Mesodermal cell (in vitro differentiated cells): Measurements from ENCODE around the gene DPM3.
A peak's percentile ranks its signal among the peaks of the same experiment; 100 is the strongest.
"Not testable (repeated sequence)": the region's sequence is repeated elsewhere in the genome, so short reads cannot be mapped to it uniquely, and the experiment has no call there.

ENCODE experiments used
- H3K27ac ChIP-seq: 2 replicates; pipeline ENCODE4 v1.7.0; 2013; ENCODE audit warnings: mild to moderate bottlenecking, low read depth, low read length, moderate library complexity; ENCODE audit not compliant: severe bottlenecking
- H3K36me3 ChIP-seq: 2 replicates; pipeline ENCODE4 v1.7.1; 2013; ENCODE audit warnings: mild to moderate bottlenecking, low read length, moderate library complexity; ENCODE audit not compliant: control insufficient read depth, insufficient read depth
- H3K4me1 ChIP-seq: one replicate; pipeline ENCODE4 v1.7.1; 2013; ENCODE audit warnings: mild to moderate bottlenecking, low read length; ENCODE audit not compliant: insufficient read depth, control insufficient read depth, poor library complexity, severe bottlenecking
- H3K4me3 ChIP-seq: 2 replicates; pipeline ENCODE4 v1.7.0; 2013; ENCODE audit warnings: low read length, control low read depth, mild to moderate bottlenecking; ENCODE audit not compliant: insufficient read depth, poor library complexity, severe bottlenecking; ENCODE audit errors: extremely low read depth
- H3K9me3 ChIP-seq: 2 replicates; pipeline ENCODE4 v1.7.1; 2013; ENCODE audit warnings: mild to moderate bottlenecking, low read length, moderate library complexity; ENCODE audit not compliant: control insufficient read depth
- WGBS, 2 experiments: methylation state at CpG; one replicate each; pipeline ENCODE4 v1.1.5; 2013; ENCODE audit warnings: missing lambda C conversion rate in 2 of 2; ENCODE audit not compliant: insufficient coverage in 2 of 2; 5-methylcytosine and 5-hydroxymethylcytosine counted together

DPM3 gene

GRCh38 chr1:155174324-155175280 is 34.3 kb upstream of the DPM3 start:
- no peak overlapping the region for H3K27ac ChIP-seq
- 8 to 11% methylated on average over 18 to 19 of the region's 35 CpGs for WGBS, 2 experiments
- H3K4me1 ChIP-seq: peaks cover 7% of the 10 kb centered on the region

GRCh38 chr1:155173478-155174323 is 33.4 kb upstream of the DPM3 start, which contains the start of gene TRIM46:
Gene TRIM46, plus strand, starts transcription at chr1:155173849. Its CDS starts 118 bp downstream, at chr1:155173967.
- Histone ChIP-seq H3K36me3 (peaks cover 53% of the 10 kb centered on the region), H3K4me1 (peaks cover 7% of the 10 kb centered on the region), H3K9me3 (no peaks in the 10 kb centered on the region), H3K4me3 (peak within 1 kb of the TSS; percentile 90), H3K27ac (peak within 1 kb of the TSS; percentile 93)
- WGBS, 2 experiments: 1 to 2% methylated on average over 14 to 20 of the region's 38 CpGs

More at GRCh38 chr1:155174324-155175280, 34.3 kb upstream of the DPM3 start:
- no peaks in the 10 kb centered on the region for H3K9me3 ChIP-seq
- peaks cover 53% of the 10 kb centered on the region for H3K36me3 ChIP-seq
- peak overlapping the region; percentile 90 for H3K4me3 ChIP-seq

DNA sequence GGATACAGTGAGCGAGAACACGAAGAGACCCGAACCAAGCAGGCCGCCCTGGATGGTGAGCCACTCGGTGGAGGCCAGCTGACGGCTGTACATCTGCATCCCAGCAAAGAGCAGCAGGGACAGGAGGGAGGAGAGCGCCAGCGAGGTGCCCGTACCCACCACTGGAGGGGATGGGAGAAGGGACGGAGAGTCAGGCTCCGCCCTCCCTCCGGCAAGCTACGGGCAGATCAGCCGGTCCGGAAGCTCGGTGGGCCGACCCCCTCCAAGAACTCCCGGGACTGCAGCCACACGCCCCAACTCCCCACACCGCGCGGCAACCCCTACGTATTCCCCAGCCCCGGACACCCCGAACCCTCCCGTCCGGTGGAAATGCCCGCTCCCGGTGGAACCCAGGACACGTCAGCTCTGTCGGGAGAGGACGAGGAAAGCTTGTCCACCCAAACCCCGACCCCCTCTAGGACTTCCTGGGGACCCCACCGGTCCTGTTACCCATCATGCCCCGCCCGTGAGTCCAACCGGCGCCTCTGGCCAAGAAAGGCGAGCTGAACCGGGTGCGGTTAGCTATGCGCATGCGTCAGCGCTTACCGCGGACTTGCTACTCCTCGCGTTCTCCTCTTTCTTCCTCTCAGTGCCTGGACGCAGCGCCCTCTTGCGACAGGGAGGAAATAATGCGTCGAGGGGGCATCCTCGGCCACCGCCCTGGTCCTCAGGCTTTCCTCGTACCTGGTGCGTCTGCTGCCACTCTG is 32.6 kb upstream of the DPM3 start, which contains the start of gene KRTCAP2:
KRTCAP2 (minus strand) TSS at position 573 of the 746 bp plus-strand sequence; CDS start at position 493, 80 bp downstream.
- Histone ChIP-seq H3K36me3 (peaks cover 46% of the 10 kb centered on the region), H3K4me3 (peak within 1 kb of the TSS; percentile 90), H3K9me3 (no peaks in the 10 kb centered on the region), H3K4me1 (peaks cover 7% of the 10 kb centered on the region), H3K27ac (peak within 1 kb of the TSS; percentile 93)
- 0% methylated on average over 45 to 50 of the region's 57 CpGs for WGBS, 2 experiments

DNA sequence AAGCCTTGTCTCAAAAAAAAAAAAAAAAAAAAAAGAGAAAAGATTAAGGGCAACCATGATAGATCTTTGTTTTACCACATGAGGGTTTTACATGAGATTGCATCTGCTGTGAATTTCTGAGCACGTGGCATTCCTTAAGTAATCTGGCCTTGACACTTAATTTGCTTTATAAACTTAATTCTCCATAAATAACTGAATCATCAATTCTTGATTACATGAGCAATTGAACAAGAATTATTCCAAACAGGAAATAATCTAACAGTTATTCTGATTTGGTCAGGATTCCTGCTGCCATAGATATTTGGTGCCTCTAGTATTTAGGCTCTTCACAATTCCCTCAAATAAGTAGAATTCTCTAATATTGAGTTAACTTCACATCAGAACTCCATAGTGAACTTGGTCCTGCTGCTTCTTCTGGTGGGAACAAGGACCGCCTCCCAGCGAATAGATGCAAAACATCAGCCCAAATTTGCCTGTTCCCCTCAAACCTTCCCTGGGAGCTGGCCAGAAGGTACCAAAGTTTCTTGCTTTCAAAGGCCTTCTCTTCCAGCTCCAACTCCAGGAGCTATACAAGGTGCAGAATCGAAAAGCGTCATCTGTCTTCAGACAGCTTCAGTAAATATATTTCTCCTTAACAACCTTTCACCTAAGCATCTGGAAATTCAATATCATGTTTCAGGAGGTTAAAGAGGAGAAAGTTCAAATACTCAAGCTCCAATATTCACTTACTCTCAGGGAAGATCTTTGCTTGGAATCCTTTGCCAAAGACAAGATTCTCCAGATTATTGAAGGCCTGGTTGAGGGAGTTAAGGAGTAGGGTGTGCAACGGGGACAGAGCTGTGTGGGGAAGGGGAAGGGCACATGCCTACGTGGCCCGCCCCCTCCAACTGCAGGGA is 31.8 kb upstream of the DPM3 start:
- 37 to 59% methylated on average over 5 to 8 of the region's 8 CpGs for WGBS, 2 experiments
- Histone ChIP-seq H3K4me3 (peak overlapping the region; percentile 90), H3K4me1 (peaks cover 7% of the 10 kb centered on the region), H3K27ac (peak overlapping the region; percentile 93), H3K36me3 (peaks cover 38% of the 10 kb centered on the region), H3K9me3 (no peaks in the 10 kb centered on the region)

GRCh38 chr1:155170806-155171205 is 30.5 kb upstream of the DPM3 start:
- Histone ChIP-seq H3K4me1 (peaks cover 7% of the 10 kb centered on the region), H3K36me3 (peaks cover 35% of the 10 kb centered on the region), H3K9me3 (no peaks in the 10 kb centered on the region), H3K4me3 (no peak overlapping the region), H3K27ac (no peak overlapping the region)
- 93 to 96% methylated on average over 7 of the region's 7 CpGs for WGBS, 2 experiments

DNA sequence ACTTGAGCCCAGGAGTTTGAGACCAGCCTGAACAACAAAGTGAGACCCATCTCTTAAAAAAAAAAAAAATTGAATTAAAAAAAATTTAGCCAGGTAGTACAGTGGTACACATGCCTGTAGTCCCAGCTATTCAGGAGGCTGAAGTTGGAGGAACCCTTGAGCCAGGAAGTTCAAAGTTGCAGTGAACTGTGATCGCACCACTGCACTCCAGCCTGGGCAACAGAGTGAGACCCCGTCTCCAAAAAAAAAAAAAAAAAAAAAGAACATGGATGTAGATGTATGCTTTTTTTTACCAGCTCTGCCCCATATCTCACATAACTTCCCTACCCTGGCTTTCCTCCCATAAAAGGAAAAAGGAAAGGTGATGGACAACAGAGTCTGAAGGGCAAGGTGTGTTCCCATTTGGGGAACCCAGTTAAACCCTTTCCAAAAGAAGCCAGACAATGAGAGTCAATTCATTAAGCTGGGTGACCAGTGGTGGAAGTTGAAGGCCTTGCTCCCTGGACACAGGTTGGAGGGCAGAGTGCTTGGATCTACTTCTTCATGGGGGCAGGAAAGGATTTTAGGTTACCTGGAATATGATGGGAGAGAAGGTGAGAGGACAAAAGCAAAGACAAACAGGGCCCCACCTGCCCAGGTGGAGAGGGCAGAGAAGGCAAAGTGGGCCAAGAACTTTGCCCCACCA is 29.9 kb upstream of the DPM3 start:
- H3K4me1 ChIP-seq: peaks cover 7% of the 10 kb centered on the region
- 100% methylated on average over 1 of the region's 2 CpGs; no CpG with 5 or more reads in 1 of the 2 experiments for WGBS, 2 experiments
- H3K9me3 ChIP-seq: no peaks in the 10 kb centered on the region

DNA sequence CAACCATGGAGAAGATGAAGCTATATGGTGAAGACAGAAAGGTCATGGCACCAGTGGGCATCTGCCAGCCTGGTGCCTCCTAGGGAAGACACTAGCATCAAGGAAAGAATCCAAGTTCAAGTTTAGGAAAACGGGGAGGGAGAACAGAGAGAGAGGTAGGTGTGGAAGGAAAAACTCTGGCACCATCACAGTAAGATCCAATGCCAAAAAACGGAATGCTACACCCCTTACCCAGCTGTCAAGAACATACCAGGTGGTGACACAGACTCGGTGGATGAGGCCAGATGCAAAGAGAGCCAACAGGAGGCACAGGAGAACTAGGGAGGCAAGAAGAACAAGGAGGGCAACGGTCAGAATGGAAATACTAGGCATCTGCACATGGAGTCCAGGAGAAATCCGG is 29.2 kb upstream of the DPM3 start:
- Histone ChIP-seq H3K9me3 (no peaks in the 10 kb centered on the region), H3K36me3 (peaks cover 35% of the 10 kb centered on the region)
- WGBS, 2 experiments: 90 to 91% methylated on average over 2 to 4 of the region's 5 CpGs

More for the DNA sequence above, 29.9 kb upstream of the DPM3 start:
- Histone ChIP-seq H3K4me3 (no peak overlapping the region), H3K27ac (no peak overlapping the region), H3K36me3 (peaks cover 35% of the 10 kb centered on the region)

DNA sequence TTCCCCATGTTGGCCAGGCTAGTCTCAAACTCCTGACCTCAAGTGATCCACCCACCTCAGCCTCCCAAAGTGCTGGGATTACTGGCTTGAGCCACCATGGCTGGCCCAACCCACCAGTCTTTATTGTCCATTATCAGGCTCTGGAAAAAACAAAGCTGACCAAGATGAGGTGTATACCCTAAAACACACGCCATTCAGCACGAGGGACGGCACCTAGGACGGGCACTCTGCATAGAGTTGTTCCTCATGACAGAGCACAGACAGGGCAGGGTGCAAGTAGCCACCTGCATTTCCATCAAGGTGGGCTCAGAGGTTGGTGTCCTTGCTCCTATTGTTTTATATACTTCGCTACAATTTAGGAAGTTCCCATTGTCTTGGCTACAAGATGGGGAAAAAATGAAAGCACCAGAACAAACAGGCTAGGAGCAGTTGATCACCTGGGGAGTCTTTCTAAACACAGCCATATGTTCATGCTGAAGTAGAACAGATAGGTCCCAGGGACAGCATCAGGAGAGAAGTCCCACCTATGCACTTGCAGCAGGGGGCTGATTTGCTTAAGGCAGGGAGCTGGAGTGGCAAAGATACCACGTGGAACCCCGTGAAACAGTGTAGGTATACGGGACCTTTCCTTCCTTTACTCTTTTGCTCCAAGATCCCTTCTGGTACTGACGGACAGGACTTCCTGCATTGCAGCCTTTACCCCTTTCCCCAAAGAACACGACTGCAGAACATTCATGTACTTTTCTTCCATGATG is 28.3 kb upstream of the DPM3 start:
- no peak overlapping the region for H3K4me3 ChIP-seq
- H3K9me3 ChIP-seq: no peaks in the 10 kb centered on the region
- no peak overlapping the region for H3K27ac ChIP-seq
- WGBS, 2 experiments: 95 to 98% methylated on average over 8 to 9 of the region's 10 CpGs
- peaks cover 35% of the 10 kb centered on the region for H3K36me3 ChIP-seq
- peaks cover 7% of the 10 kb centered on the region for H3K4me1 ChIP-seq

More for the DNA sequence above, 29.2 kb upstream of the DPM3 start:
- Histone ChIP-seq H3K4me1 (peaks cover 7% of the 10 kb centered on the region), H3K4me3 (no peak overlapping the region), H3K27ac (no peak overlapping the region)

DNA sequence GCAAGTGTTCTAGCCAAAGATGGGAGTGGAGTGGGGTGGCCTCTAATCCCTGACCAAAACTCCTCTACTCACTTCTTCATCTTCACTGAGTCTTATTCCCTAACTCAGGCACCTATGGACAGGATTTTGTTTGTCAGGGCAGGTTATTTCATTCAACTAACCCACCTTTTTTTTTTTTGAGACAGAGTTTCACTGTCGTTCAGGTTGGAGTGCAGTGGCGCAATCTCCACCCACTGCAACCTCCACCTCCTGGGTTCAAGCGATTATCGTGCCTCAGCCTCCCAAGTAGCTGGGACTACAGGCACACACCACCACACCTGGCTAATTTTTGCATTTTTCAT is 27.7 kb upstream of the DPM3 start:
- not testable (repeated sequence) for H3K4me3 ChIP-seq, H3K4me1 ChIP-seq, H3K27ac ChIP-seq, H3K9me3 ChIP-seq
- WGBS, 2 experiments: 74 to 83% methylated on average over 2 to 3 of the region's 4 CpGs
- H3K36me3 ChIP-seq: peaks cover 35% of the 10 kb centered on the region
